ENCODE measurements around the gene AARSD1.
"Not testable (repeated sequence)": the region's sequence is repeated elsewhere in the genome, so short reads cannot be mapped to it uniquely, and the experiment has no call there.

DNA sequence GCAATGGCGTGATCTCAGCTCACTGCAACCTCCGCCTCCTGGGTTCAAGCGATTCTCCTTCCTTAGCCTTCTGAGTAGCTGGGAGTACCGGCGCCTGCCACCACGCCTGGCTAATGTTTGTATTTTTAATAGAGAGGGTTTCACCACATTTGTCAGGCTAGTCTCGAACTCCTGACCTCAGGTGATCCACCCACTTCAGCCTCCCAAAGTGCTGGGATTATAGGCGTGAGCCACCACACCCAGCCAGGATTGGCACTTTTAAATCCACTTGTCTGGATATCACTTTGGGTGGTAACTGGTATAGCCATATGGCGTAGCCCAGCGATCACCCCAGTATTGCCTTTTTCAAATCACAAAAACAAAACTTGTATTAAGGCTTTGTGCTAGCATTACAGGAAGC lies 29.7 kb upstream of the AARSD1 start:
- TF ChIP-seq CTCF (IDR thresholded peaks at IDR 0.05; ENCODE audit: extremely low read depth in 1 of 2, insufficient read depth in 1 of 2, low read depth in 1 of 2, low read length in 2 of 2); FOS (IDR thresholded peaks at IDR 0.05; ENCODE audit: borderline replicate concordance, insufficient read depth, low read length); POLR2AphosphoS5 (IDR thresholded peaks at IDR 0.05; ENCODE audit: insufficient read depth, low read depth, low read length); EZH2 (IDR thresholded peaks at IDR 0.05; ENCODE audit: borderline replicate concordance, low read depth, low read length, severe bottlenecking); MAX (IDR thresholded peaks at IDR 0.05; ENCODE audit: insufficient read depth, insufficient read length); MYC (IDR thresholded peaks at IDR 0.05; ENCODE audit: low read depth, low read length): not testable (repeated sequence)

Data from endothelial cell of umbilical vein (primary cell).